ENCODE measurements around the gene PRADC1.

The PRADC1 gene

GRCh38 chr2:73208258-73208657, 24.8 kb downstream of the PRADC1 start:
- TF ChIP-seq YY1 (IDR thresholded peaks at IDR 0.05; ENCODE audit: low read depth) (no peak), EP300 (IDR thresholded peaks at IDR 0.05; ENCODE audit: borderline replicate concordance) (no peak), NFIC (IDR thresholded peaks at IDR 0.05) (no peak), REST (IDR thresholded peaks at IDR 0.05; ENCODE audit: low read depth) (no peak), TEAD4 (IDR thresholded peaks at IDR 0.05) (no peak), CREB1 (IDR thresholded peaks at IDR 0.05; ENCODE audit: low read depth) (no peak)

GRCh38 chr2:73205611-73206010, 27.4 kb downstream of the PRADC1 start:
- no peak for TF ChIP-seq TEAD4 (IDR thresholded peaks at IDR 0.05)

GRCh38 chr2:73203055-73203681, 29.9 kb downstream of the PRADC1 start:
- no peak for TF ChIP-seq FOXM1 (IDR thresholded peaks at IDR 0.05; ENCODE audit: borderline replicate concordance, low read depth)
- TF ChIP-seq YY1 (IDR thresholded peaks at IDR 0.05; ENCODE audit: low read depth): no peak
- TF ChIP-seq RAD21 (IDR thresholded peaks at IDR 0.05; ENCODE audit: low read depth): no peak
- TF ChIP-seq TEAD4 (IDR thresholded peaks at IDR 0.05): no peak
- TF ChIP-seq TAF1 (IDR thresholded peaks at IDR 0.05; ENCODE audit: low read depth): no peak
- TF ChIP-seq EGR1 (IDR thresholded peaks at IDR 0.05): no peak
- no peak for TF ChIP-seq ZBTB7A (IDR thresholded peaks at IDR 0.05; ENCODE audit: low read depth)

- no peak for TF ChIP-seq FOXM1 (IDR thresholded peaks at IDR 0.05; ENCODE audit: borderline replicate concordance, low read depth)
- no peak for TF ChIP-seq RAD21 (IDR thresholded peaks at IDR 0.05; ENCODE audit: low read depth)
- no peak for TF ChIP-seq TCF12 (IDR thresholded peaks at IDR 0.05; ENCODE audit: low read depth)
- no peak for TF ChIP-seq EP300 (IDR thresholded peaks at IDR 0.05; ENCODE audit: borderline replicate concordance)
- no peak for TF ChIP-seq TEAD4 (IDR thresholded peaks at IDR 0.05)
- no peak for TF ChIP-seq REST (IDR thresholded peaks at IDR 0.05; ENCODE audit: low read depth)
- no peak for TF ChIP-seq TAF1 (IDR thresholded peaks at IDR 0.05; ENCODE audit: low read depth)
- TF ChIP-seq CREB1 (IDR thresholded peaks at IDR 0.05; ENCODE audit: low read depth): no peak
- TF ChIP-seq ZBTB7A (IDR thresholded peaks at IDR 0.05; ENCODE audit: low read depth): no peak
- no peak for TF ChIP-seq EGR1 (IDR thresholded peaks at IDR 0.05)
- no peak for TF ChIP-seq CEBPB (IDR thresholded peaks at IDR 0.05)
These were observed 30.6 kb downstream of the PRADC1 start, which contains the start of gene NOTO for GRCh38 chr2:73202156-73203054. Gene NOTO (plus strand): TSS chr2:73202574. CDS start chr2:73202667, 93 bp downstream.

GRCh38 chr2:73197579-73197978, 35.5 kb downstream of the PRADC1 start:
- TF ChIP-seq REST (IDR thresholded peaks at IDR 0.05; ENCODE audit: low read depth): no peak
- TF ChIP-seq EGR1 (IDR thresholded peaks at IDR 0.05): no peak
- no peak for TF ChIP-seq EP300 (IDR thresholded peaks at IDR 0.05; ENCODE audit: borderline replicate concordance)
- no peak for TF ChIP-seq YY1 (IDR thresholded peaks at IDR 0.05; ENCODE audit: low read depth)
- TF ChIP-seq FOXM1 (IDR thresholded peaks at IDR 0.05; ENCODE audit: borderline replicate concordance, low read depth): no peak
- TF ChIP-seq ZBTB7A (IDR thresholded peaks at IDR 0.05; ENCODE audit: low read depth): no peak
- TF ChIP-seq RAD21 (IDR thresholded peaks at IDR 0.05; ENCODE audit: low read depth): no peak
- no peak for TF ChIP-seq CREB1 (IDR thresholded peaks at IDR 0.05; ENCODE audit: low read depth)
- TF ChIP-seq TEAD4 (IDR thresholded peaks at IDR 0.05): no peak
- no peak for TF ChIP-seq NFIC (IDR thresholded peaks at IDR 0.05)
- no peak for TF ChIP-seq MAX (IDR thresholded peaks at IDR 0.05)
- TF ChIP-seq TAF1 (IDR thresholded peaks at IDR 0.05; ENCODE audit: low read depth): no peak
- no peak for TF ChIP-seq USF1 (IDR thresholded peaks at IDR 0.05)
